CD4-positive, alpha-beta memory T cell (primary cell): ENCODE measurements around the gene FEN1. TPM values are rescaled to one million over a fixed set of nuclear protein-coding genes. Genes with fewer than 3 reads are reported as not detected.

Experiments
- CTCF ChIA-PET: fragments of 350-600 bp; sonication (Branson Sonifier 250); formaldehyde crosslinking; loops from one replicate; lab custom pipeline; 2021; ENCODE audit warnings: inconsistent platforms; ENCODE audit not compliant: partially characterized antibody; lab: Charles Lee
- POLR2A ChIA-PET: fragments of 350-600 bp; sonication (Branson Sonifier 250); formaldehyde crosslinking; loops from one replicate; lab custom pipeline; 2021; ENCODE audit not compliant: partially characterized antibody; lab: Charles Lee
- DNase-seq, 5 donors: peaks; one replicate each; pipeline versions ENCODE4 v3.0.0 to v3.0.0-alpha.2; 2020 to 2022; ENCODE audit warnings: mixed read lengths in 1 of 5
- H3K27ac ChIP-seq: one replicate; pipeline ENCODE4 v1.7.0; 2013; ENCODE audit warnings: low read depth, low read length
- H3K27me3 ChIP-seq: 2 replicates; pipeline ENCODE4 v1.7.0; 2013; ENCODE audit warnings: mild to moderate bottlenecking, low read length, moderate library complexity; ENCODE audit not compliant: insufficient read depth
- H3K36me3 ChIP-seq: 2 replicates; pipeline ENCODE4 v1.7.0; 2013; ENCODE audit warnings: mild to moderate bottlenecking, low read length, moderate library complexity; ENCODE audit not compliant: insufficient read depth
- H3K4me1 ChIP-seq: 2 replicates; pipeline ENCODE4 v1.7.0; 2013; ENCODE audit warnings: mild to moderate bottlenecking, low read length, moderate library complexity; ENCODE audit not compliant: insufficient read depth
- H3K4me3 ChIP-seq, 2 donors: one replicate each; pipeline ENCODE4 v1.7.0; 2013; ENCODE audit warnings: low read length in 2 of 2, mild to moderate bottlenecking in 1 of 2
- H3K9me3 ChIP-seq, 2 donors: one replicate each; pipeline ENCODE4 v1.7.0; 2013; ENCODE audit warnings: low read length in 2 of 2, control low read depth in 1 of 2; ENCODE audit not compliant: control insufficient read depth in 1 of 2
- H3K27ac Mint-ChIP-seq, 7 donors: one replicate each; pipeline ENCODE4 v1.8.0; 2020 to 2021; ENCODE audit warnings: mixed read lengths in 7 of 7, mild to moderate bottlenecking in 6 of 7, inconsistent platforms in 3 of 7, moderate library complexity in 3 of 7
- H3K27me3 Mint-ChIP-seq, 2 donors: one replicate each; pipeline ENCODE4 v1.8.0; 2020 to 2021; ENCODE audit warnings: mixed read lengths in 2 of 2
- H3K36me3 Mint-ChIP-seq, 2 donors: one replicate each; pipeline ENCODE4 v1.8.0; 2020 to 2021; ENCODE audit warnings: mixed read lengths in 2 of 2, inconsistent platforms in 1 of 2, mild to moderate bottlenecking in 1 of 2
- H3K4me1 Mint-ChIP-seq, 4 donors: one replicate each; pipeline ENCODE4 v1.8.0; 2020 to 2021; ENCODE audit warnings: mixed read lengths in 4 of 4, mild to moderate bottlenecking in 1 of 4
- H3K4me3 Mint-ChIP-seq, 8 donors: one replicate each; pipeline ENCODE4 v1.8.0; 2020 to 2021; ENCODE audit warnings: mixed read lengths in 8 of 8, mild to moderate bottlenecking in 7 of 8, moderate library complexity in 6 of 8, inconsistent platforms in 3 of 8
- H3K9me3 Mint-ChIP-seq, 8 donors: one replicate each; pipeline ENCODE4 v1.8.0; 2020 to 2021; ENCODE audit warnings: mixed read lengths in 8 of 8, mild to moderate bottlenecking in 5 of 8, inconsistent platforms in 3 of 8, moderate library complexity in 1 of 8
- intact Hi-C: fragments of 100-400 bp; cut with micrococcal nuclease; formaldehyde crosslinking; loops from one replicate; pipeline ENCODE4 v1.15.1; 2023
- polyA plus RNA-seq, 2 donors: library from polyadenylated mRNA; unstranded; fragments of 300-500 nt; fragmentation: Illumina TruSeq; gene quantifications; one replicate each; pipeline ENCODE4 v1.2.3, GENCODE V29; 2021
- total RNA-seq, 2 experiments: library from RNA; stranded (reverse); gene quantifications; one replicate each; pipeline ENCODE4 v1.2.3, GENCODE V29; 2021

FEN1 gene
- total and polyA plus RNA-seq, 4 experiments from 2014 or later: 7.4 to 15.4 (median 10.4) TPM

DNA sequence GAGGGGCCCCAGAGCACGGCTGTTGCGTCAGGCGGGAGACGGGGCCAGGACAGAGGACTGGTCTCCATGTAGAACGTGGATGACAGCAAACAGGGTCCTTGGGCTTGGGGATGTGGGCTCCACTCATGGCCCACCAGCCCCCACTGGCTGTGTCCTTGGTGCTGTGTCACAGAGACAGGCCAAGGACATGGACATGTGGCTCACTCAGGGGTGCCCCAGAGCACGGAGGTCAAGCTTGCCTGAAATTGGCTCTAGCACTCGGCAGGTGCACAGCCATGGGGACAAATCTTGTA, 49.8 kb downstream of the FEN1 start:
- no peak overlapping the region for H3K4me3 ChIP-seq
- H3K27ac ChIP-seq: no peak overlapping the region
- POLR2A ChIA-PET: no interaction called here
- Mint-ChIP-seq H3K4me3 (no peak overlapping the region), H3K9me3 (peaks cover 0 to 2% (median 0%) of the 10 kb centered on the region in 8 donors), H3K27ac (no peak overlapping the region), H3K27me3 (no peaks in the 10 kb centered on the region), H3K36me3 (no peaks in the 10 kb centered on the region), H3K4me1 (no peaks in the 10 kb centered on the region)
- intact Hi-C loops: no loop called here
- peaks cover 3% of the 10 kb centered on the region for H3K36me3 ChIP-seq
- CTCF ChIA-PET: interaction anchor here (1.1 kb wide), 1 partner anchor 240 kb away, joined by 3 read pairs; no protein-coding TSS in a partner anchor
- no peaks in the 10 kb centered on the region for H3K27me3 ChIP-seq
- DNase-seq: no peak
- no peaks in the 10 kb centered on the region for H3K4me1 ChIP-seq
- no peaks in the 10 kb centered on the region for H3K9me3 ChIP-seq

DNA sequence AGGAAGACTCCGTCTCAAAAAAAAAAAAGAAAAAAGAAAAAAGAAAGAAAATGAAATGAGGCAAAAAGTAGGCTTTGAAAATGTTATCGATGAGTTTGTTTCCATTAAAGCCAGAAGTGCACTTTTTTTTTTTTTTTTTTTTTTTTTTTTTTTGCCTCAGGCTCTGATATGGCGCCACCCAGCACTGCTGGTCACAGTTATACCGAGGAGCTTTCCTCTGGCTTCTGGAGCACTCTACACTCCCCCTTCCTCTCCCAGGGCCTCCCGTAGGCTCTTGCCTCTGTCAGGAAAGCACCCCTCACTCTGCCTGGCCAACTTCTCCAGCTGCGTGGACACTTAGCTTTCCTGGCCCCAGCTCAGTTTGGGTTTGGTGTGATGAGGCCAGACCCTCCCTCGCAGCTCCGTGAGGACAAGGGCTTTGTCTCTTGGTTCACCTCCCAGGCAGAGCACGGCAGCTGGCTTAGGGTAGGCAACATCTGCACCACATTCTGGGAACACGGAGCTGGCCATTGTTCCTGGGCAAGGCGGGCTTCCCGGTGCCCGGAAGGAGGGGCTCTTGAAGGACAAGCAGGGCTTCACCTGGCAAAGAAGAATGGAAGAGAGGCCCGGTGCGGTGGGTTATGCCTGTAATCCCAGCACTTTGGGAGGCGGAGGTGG, 52.3 kb downstream of the FEN1 start:
- H3K27me3 Mint-ChIP-seq: no peaks in the 10 kb centered on the region
- H3K4me1 ChIP-seq: no peaks in the 10 kb centered on the region
- no peak overlapping the region for H3K4me3 ChIP-seq
- no peak overlapping the region for H3K27ac Mint-ChIP-seq
- POLR2A ChIA-PET: no interaction called here
- peaks cover 0 to 2% (median 0%) of the 10 kb centered on the region in 8 donors for H3K9me3 Mint-ChIP-seq
- CTCF ChIA-PET: interaction anchor here (1.3 kb wide), 1 partner anchor 237 kb away, joined by 7 read pairs; no protein-coding TSS in a partner anchor
- DNase-seq: no peak
- no peak overlapping the region for H3K4me3 Mint-ChIP-seq
- no peaks in the 10 kb centered on the region for H3K27me3 ChIP-seq
- peaks cover 3% of the 10 kb centered on the region for H3K36me3 ChIP-seq
- no peaks in the 10 kb centered on the region for H3K36me3 Mint-ChIP-seq
- H3K27ac ChIP-seq: no peak overlapping the region
- no peaks in the 10 kb centered on the region for H3K9me3 ChIP-seq
- intact Hi-C loops: no loop called here
- H3K4me1 Mint-ChIP-seq: no peaks in the 10 kb centered on the region

DNA sequence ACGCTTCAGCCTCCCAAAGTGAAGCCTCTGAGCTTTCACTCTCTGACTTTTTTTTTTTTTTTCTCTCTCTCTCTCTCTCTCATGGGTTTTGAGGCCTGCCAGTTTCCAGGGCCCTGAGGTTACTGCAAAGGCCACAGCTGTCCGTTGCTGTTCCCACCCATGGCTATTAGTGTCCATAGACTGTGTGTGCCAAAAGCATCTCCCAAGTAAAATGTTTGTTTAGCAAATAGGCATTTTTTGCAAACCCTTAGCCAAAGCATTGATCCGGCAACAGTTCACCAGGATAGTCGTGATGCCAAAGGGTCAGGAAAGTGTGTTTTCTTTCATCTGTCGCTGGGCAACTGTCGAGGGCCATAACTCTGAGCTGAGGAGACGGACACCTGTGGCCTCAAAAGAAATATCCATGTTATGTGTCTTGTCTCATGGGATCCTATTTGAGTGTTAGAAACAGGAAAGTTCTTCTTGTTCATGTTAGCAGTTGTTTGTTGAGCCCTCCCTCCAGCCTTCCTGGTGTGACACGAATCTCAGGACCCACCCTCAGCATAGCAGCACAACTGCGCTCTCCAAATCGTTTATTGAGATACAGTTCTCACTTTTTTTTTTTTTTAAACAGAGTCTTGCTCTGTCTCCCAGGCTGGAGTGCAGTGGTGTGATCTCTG, 53.8 kb downstream of the FEN1 start:
- Mint-ChIP-seq H3K27ac (no peak overlapping the region), H3K27me3 (no peaks in the 10 kb centered on the region), H3K9me3 (no peaks in the 10 kb centered on the region), H3K4me3 (no peak overlapping the region), H3K4me1 (no peaks in the 10 kb centered on the region), H3K36me3 (no peaks in the 10 kb centered on the region)
- Histone ChIP-seq H3K9me3 (no peaks in the 10 kb centered on the region), H3K27me3 (no peaks in the 10 kb centered on the region), H3K4me3 (no peak overlapping the region), H3K4me1 (no peaks in the 10 kb centered on the region), H3K36me3 (no peaks in the 10 kb centered on the region), H3K27ac (no peak overlapping the region)
- ChIA-PET POLR2A (no interaction called here), CTCF (interaction anchor here (1.3 kb wide), 2 partner anchors 26 to 235 kb away, joined by 3 to 7 read pairs; no protein-coding TSS in a partner anchor)
- no peak for DNase-seq
- intact Hi-C loops: no loop called here

Other genes starting within 250 kb of the FEN1 start
- not detected for gene SYT7, start 211.8 kb upstream of the FEN1 start, total RNA-seq
- not detected for gene SYT7, start 211.8 kb upstream of the FEN1 start, polyA plus RNA-seq
- gene DAGLA, start 112.5 kb upstream of the FEN1 start, total RNA-seq: under 1 TPM; 0.30 to 0.44 TPM
- under 1 TPM in 1 of 2 donors, not detected in 1; 0.52 TPM for gene DAGLA, start 112.5 kb upstream of the FEN1 start, polyA plus RNA-seq
- 1 to 10 TPM in 1 of 2 experiments, under 1 TPM in 1; 0.94 to 1.6 TPM for gene MYRF, start 40.3 kb upstream of the FEN1 start, total RNA-seq
- gene MYRF, start 40.3 kb upstream of the FEN1 start, polyA plus RNA-seq: under 1 TPM; 0.44 to 0.83 TPM
- gene TMEM258, start 312 bp upstream of the FEN1 start, total RNA-seq: 100 to 1,000 TPM; 113 to 117 TPM
- 100 to 1,000 TPM; 186 to 276 TPM for gene TMEM258, start 312 bp upstream of the FEN1 start, polyA plus RNA-seq
- 1 to 10 TPM; 1.7 to 2.2 TPM for gene FADS1, start 24.1 kb downstream of the FEN1 start, total RNA-seq
- gene FADS1, start 24.1 kb downstream of the FEN1 start, polyA plus RNA-seq: under 1 TPM; 0.70 to 0.72 TPM
- under 1 TPM; 0.22 to 0.73 TPM for gene FADS2, start 35.4 kb downstream of the FEN1 start, total RNA-seq
- gene FADS2, start 35.4 kb downstream of the FEN1 start, polyA plus RNA-seq: under 1 TPM; 0.06 to 0.94 TPM
- 1 to 10 TPM; 5.9 to 7.8 TPM for gene FADS3, start 98.6 kb downstream of the FEN1 start, total RNA-seq
- gene FADS3, start 98.6 kb downstream of the FEN1 start, polyA plus RNA-seq: 1 to 10 TPM; 2.9 to 3.0 TPM
- under 1 TPM; 0.44 to 0.53 TPM for gene RAB3IL1, start 124.7 kb downstream of the FEN1 start, total RNA-seq
- not detected for gene RAB3IL1, start 124.7 kb downstream of the FEN1 start, polyA plus RNA-seq
- gene BEST1, start 157.4 kb downstream of the FEN1 start, total RNA-seq: under 1 TPM; 0.26 to 0.50 TPM
- gene BEST1, start 157.4 kb downstream of the FEN1 start, polyA plus RNA-seq: 1 to 10 TPM; 1.3 TPM
- gene FTH1, start 174.7 kb downstream of the FEN1 start, total RNA-seq: 100 to 1,000 TPM; 695 to 763 TPM
- 1,000 to 10,000 TPM; 3,123 to 3,378 TPM for gene FTH1, start 174.7 kb downstream of the FEN1 start, polyA plus RNA-seq